ENCODE data around the gene CCNE1. TPM values are rescaled to one million over a fixed set of nuclear protein-coding genes. Genes with fewer than 3 reads are reported as not detected.
A peak's percentile ranks its signal among the peaks of the same experiment; 100 is the strongest.

The CCNE1 gene
- total and polyA plus RNA-seq, 10 of the 15 experiments (the other 5 are each of a cell fraction or from before 2014, with no cell fraction given), result 6.3 to 44.2 (median 35.8) TPM

- TF ChIP-seq, protein P1, sequence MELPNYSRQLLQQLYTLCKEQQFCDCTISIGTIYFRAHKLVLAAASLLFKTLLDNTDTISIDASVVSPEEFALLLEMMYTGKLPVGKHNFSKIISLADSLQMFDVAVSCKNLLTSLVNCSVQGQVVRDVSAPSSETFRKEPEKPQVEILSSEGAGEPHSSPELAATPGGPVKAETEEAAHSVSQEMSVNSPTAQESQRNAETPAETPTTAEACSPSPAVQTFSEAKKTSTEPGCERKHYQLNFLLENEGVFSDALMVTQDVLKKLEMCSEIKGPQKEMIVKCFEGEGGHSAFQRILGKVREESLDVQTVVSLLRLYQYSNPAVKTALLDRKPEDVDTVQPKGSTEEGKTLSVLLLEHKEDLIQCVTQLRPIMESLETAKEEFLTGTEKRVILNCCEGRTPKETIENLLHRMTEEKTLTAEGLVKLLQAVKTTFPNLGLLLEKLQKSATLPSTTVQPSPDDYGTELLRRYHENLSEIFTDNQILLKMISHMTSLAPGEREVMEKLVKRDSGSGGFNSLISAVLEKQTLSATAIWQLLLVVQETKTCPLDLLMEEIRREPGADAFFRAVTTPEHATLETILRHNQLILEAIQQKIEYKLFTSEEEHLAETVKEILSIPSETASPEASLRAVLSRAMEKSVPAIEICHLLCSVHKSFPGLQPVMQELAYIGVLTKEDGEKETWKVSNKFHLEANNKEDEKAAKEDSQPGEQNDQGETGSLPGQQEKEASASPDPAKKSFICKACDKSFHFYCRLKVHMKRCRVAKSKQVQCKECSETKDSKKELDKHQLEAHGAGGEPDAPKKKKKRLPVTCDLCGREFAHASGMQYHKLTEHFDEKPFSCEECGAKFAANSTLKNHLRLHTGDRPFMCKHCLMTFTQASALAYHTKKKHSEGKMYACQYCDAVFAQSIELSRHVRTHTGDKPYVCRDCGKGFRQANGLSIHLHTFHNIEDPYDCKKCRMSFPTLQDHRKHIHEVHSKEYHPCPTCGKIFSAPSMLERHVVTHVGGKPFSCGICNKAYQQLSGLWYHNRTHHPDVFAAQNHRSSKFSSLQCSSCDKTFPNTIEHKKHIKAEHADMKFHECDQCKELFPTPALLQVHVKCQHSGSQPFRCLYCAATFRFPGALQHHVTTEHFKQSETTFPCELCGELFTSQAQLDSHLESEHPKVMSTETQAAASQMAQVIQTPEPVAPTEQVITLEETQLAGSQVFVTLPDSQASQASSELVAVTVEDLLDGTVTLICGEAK (IDR thresholded peaks at IDR 0.05; ENCODE audit: borderline replicate concordance), result no peak
- TF ChIP-seq, protein P2, sequence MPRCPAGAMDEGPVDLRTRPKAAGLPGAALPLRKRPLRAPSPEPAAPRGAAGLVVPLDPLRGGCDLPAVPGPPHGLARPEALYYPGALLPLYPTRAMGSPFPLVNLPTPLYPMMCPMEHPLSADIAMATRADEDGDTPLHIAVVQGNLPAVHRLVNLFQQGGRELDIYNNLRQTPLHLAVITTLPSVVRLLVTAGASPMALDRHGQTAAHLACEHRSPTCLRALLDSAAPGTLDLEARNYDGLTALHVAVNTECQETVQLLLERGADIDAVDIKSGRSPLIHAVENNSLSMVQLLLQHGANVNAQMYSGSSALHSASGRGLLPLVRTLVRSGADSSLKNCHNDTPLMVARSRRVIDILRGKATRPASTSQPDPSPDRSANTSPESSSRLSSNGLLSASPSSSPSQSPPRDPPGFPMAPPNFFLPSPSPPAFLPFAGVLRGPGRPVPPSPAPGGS (IDR thresholded peaks at IDR 0.05; ENCODE audit: borderline replicate concordance, insufficient read depth, low read depth, low read length, poor library complexity, severe bottlenecking), result no peak
Measured at GRCh38 chr19:29872224-29872731, 60.5 kb downstream of the CCNE1 start (continued).

GRCh38 chr19:29873024-29873800, 61.4 kb downstream of the CCNE1 start:
- no peaks in the 10 kb centered on the region; the same call in 1 of the 2 replicates for H3K4me1 ChIP-seq (ENCODE audit: control insufficient read depth, insufficient read depth, low read length)
- H3K27ac ChIP-seq (ENCODE audit: control insufficient read depth, insufficient read depth), result no peak overlapping the region
- H3K9me3 ChIP-seq (replicated peaks; ENCODE audit: control insufficient read depth, insufficient read depth, low read length), result no peaks in the 10 kb centered on the region
- SMC1A ChIA-PET (ENCODE audit: uncharacterized antibody, unreplicated experiment), result interaction anchor here (1.2 to 3.4 kb wide), 3 partner anchors 87 to 143 kb away, joined by 3 to 14 read pairs (median 5); no protein-coding TSS in a partner anchor
- no peaks in the 10 kb centered on the region for H4K20me1 ChIP-seq (ENCODE audit: control insufficient read depth, insufficient read depth)
- CTCF ChIA-PET, result interaction anchor here (0.7 to 5.9 kb wide), 12 partner anchors 15 to 144 kb away, joined by 3 to 51 read pairs (median 4); partner anchors contain the start of gene URI1
- DNase-seq (ENCODE audit: low read depth, low spot score), result no peak
- no peaks in the 10 kb centered on the region for H3K36me3 ChIP-seq (ENCODE audit: control insufficient read depth in 2 of 2, insufficient read depth in 2 of 2, low read length in 1 of 2)
- H3K4me2 ChIP-seq (ENCODE audit: control insufficient read depth, insufficient read depth), result peak overlapping the region; percentile 96
- H3K9ac ChIP-seq (ENCODE audit: control insufficient read depth, insufficient read depth, low read length), result no peak overlapping the region; the same call in 1 of the 2 replicates
- intact Hi-C loops (cut with micrococcal nuclease; ENCODE audit: unreplicated experiment) (loop anchor here (1.0 to 2.0 kb wide), 2 partner anchors 112 to 143 kb away; no protein-coding TSS in a partner anchor), in situ Hi-C loops (cut with MboI) (loop anchor here (5.0 kb wide), 2 partner anchors 101 to 136 kb away; no protein-coding TSS in a partner anchor)
- POLR2A ChIA-PET, result no interaction called here
- WGBS (ENCODE audit: insufficient coverage, insufficient replicate concordance, low lambda C conversion rate, missing lambda C conversion rate), result under 1% methylated on average over 63 of the region's 77 CpGs
- no peaks in the 10 kb centered on the region for H3K79me2 ChIP-seq (ENCODE audit: control insufficient read depth, insufficient read depth, low read length)
- H3K27me3 ChIP-seq (replicated peaks in 1 of 2; ENCODE audit: control insufficient read depth in 2 of 2, insufficient read depth in 2 of 2, low read length in 1 of 2), result no peaks in the 10 kb centered on the region; a peak in 1 of 4 replicates
- RAD21 ChIA-PET (ENCODE audit: unreplicated experiment), result interaction anchor here (0.6 to 2.4 kb wide), 8 partner anchors 19 to 159 kb away, joined by 3 to 19 read pairs (median 6); no protein-coding TSS in a partner anchor
- H3K4me3 ChIP-seq, result peak overlapping the region; percentile 73
- BruUV-seq (replicated peaks), result no TSS peak
- FAIRE-seq, result no peak
- peak overlapping the region; percentile 79 for H2AFZ ChIP-seq (ENCODE audit: control insufficient read depth, low read depth, low read length)
- peak; percentile 97 for ATAC-seq
- no peak for TF ChIP-seq CBX5 (IDR thresholded peaks at IDR 0.05; ENCODE audit: low read depth)
- TF ChIP-seq ZNF384 (IDR thresholded peaks at IDR 0.05; ENCODE audit: borderline replicate concordance, low read depth, low read length), result no peak
- TF ChIP-seq MEF2A (IDR thresholded peaks at IDR 0.05; ENCODE audit: insufficient read depth, low read depth, low read length), result no peak
- peak; percentile 64 for TF ChIP-seq NR2F1 (conservative IDR thresholded peaks at IDR 0.05)
- TF ChIP-seq MXI1 (IDR thresholded peaks at IDR 0.05; ENCODE audit: low read depth, low read length), result no peak
- TF ChIP-seq, protein P3, sequence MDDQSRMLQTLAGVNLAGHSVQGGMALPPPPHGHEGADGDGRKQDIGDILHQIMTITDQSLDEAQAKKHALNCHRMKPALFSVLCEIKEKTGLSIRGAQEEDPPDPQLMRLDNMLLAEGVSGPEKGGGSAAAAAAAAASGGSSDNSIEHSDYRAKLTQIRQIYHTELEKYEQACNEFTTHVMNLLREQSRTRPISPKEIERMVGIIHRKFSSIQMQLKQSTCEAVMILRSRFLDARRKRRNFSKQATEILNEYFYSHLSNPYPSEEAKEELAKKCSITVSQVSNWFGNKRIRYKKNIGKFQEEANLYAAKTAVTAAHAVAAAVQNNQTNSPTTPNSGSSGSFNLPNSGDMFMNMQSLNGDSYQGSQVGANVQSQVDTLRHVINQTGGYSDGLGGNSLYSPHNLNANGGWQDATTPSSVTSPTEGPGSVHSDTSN (IDR thresholded peaks at IDR 0.05; ENCODE audit: insufficient replicate concordance, low read depth, low read length), result no peak
